ENCODE results near the gene CALHM1.
"Not testable (repeated sequence)": the region's sequence is repeated elsewhere in the genome, so short reads cannot be mapped to it uniquely, and the experiment has no call there.

The CALHM1 gene

GRCh38 chr10:103458720-103459119 is at the start of gene CALHM1:
Gene CALHM1 (minus strand): TSS chr10:103458900. CDS start chr10:103458751, 149 bp downstream.
- DNase-seq (ENCODE audit: low spot score): no peak

- no peak for DNase-seq (ENCODE audit: low spot score)
Measured at GRCh38 chr10:103507235-103508191, 48.8 kb upstream of the CALHM1 start.

DNA sequence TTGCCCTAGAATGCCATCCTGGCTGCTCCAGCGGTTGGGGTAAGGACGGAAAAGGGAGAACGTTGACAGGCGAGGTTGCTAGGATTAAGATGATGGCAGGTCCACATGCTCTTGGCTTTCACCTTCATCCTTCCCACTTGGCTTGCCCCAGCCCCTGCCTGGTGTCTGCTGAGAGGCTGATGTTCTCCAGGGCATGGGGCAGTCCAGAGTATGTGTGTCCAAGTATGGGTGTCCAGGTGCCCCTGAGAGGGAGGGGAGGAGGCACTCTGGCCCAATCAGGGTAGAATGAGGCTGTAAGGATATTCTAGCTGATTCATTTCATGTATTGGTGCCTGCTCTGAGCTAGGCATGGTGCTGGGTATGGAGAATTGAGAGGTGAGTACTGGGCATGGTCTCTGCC is 47.4 kb upstream of the CALHM1 start:
- DNase-seq (ENCODE audit: low spot score): no peak

DNA sequence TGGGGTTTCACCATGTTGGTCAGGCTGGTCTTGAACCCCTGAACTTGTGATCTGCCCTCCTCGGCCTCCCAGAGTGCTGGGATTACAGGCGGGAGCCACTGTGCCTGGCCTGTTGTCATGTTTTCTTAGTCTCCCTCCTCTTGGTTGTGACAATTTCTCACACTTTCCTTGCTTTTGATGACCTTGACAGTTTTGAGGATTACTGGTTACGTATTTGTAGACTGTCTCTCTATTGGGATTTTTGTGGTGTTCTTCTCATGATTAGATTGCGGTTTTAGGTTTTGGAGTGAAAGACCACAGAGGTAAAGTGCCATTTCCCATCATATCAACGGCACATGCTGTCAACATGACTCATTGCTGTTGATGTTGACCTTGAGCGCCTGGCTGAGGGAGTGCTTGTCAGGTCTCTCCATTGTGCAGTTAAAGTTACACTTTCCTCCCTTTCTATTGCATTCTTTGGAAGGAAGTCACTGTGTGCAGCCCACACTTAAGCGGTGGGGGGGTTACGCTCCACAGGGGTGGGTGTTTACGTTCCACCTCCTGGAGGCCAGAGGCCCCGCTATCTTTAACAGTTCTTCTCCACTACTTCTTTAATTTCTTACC is 45.6 kb upstream of the CALHM1 start:
- DNase-seq (ENCODE audit: low spot score): peak; percentile 78

DNA sequence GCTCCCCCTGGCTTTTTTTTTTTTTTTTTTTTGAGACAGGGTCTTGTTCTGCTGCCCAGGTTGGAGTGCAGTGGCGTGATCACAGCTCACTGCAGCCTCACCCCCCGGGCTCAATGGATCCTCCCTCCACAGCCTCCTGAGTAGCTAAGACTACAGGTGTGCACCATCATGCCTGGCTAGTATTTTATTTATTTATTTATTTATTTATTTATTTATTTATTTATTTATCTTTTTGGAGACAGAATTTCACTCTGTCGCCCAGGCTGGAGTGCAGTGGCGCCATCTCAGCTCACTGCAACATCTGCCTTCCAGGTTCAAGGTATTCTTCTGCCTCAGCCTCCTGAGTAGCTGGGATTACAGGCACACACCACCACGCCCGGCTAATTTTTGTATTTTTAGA is 45.1 kb upstream of the CALHM1 start:
- not testable (repeated sequence) for DNase-seq (ENCODE audit: low spot score)

DNA sequence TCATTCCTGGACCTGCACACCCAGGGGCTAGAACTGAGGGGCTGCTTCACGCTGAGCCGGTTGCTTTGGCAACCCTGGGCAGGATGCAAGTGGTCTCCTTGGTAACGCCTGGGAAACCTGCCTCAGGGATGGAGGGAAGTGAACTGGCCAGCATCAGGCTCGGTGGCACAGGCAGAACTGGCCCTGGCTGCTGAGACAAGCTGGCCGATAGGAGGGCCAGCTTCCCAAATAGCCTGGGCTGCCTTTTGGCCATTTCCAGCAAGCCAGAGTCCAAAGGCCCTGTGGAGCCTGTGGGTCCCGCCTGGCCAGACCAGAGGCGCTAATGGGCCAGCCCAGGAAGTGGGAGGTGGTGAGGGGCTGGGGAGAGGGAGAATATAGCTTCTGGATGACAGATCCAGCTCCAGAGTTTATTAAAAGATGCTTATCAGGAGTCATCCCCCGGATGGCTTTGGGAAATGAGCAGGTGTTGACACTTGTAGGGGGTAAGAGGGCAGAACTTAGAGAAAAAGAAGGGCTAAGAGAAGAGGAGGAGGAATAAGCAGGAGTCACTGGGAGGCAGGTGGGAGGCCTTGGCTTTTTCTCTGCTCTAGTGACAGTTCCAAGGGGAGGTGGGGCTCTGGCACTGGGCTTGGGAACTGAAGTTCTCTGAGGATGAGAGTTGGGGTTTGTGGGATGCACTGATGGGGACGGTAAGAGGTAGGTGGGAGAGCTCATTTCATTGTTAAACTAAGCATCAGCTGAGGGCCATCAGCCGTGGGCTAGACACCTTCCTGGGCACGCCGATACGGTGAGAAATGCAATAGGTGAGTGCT is 44.4 kb upstream of the CALHM1 start:
- no peak for DNase-seq (ENCODE audit: low spot score)

- no peak for DNase-seq (ENCODE audit: low spot score)
Measured at GRCh38 chr10:103501186-103501585, 42.5 kb upstream of the CALHM1 start.

DNA sequence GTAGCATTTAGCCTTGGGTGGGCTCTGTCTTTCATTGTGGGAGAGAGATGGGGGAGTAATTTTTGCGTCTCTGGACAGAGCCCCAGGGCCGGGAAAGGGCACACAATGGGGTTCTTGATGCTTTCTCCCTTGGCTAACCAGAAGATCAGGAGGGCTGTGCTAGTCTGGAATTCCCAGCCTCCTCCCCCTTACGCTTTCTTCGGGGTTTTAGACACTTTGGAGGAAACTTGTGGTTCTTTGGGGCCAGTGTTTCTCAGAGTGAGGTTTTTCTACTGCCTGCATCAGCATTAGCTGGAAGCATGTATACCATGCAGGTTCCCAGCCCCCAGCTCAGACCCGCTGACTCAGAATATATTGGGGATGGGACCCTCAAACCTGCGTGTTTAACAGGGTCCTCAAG is 41.8 kb upstream of the CALHM1 start:
- DNase-seq (ENCODE audit: low spot score): no peak

DNA sequence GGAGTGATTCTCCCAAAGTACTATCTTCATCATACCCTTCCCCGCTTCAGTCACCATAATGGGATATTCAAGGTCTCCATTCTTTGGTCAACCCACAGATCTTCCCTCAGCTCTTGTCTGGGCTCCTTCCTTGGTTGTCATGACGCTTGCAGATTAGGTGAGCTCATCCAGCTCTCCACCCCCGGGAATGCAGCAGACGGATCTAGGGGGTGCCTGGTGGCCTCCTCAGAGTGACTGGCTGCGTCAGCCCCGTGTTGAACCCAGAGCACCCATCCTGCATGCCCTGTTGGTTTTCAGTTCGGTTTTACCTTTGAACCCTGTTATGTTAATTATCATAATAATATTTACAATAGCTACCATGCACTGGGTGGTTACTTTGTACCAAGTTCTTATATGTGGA is 41.2 kb upstream of the CALHM1 start:
- DNase-seq (ENCODE audit: low spot score): no peak

DNA sequence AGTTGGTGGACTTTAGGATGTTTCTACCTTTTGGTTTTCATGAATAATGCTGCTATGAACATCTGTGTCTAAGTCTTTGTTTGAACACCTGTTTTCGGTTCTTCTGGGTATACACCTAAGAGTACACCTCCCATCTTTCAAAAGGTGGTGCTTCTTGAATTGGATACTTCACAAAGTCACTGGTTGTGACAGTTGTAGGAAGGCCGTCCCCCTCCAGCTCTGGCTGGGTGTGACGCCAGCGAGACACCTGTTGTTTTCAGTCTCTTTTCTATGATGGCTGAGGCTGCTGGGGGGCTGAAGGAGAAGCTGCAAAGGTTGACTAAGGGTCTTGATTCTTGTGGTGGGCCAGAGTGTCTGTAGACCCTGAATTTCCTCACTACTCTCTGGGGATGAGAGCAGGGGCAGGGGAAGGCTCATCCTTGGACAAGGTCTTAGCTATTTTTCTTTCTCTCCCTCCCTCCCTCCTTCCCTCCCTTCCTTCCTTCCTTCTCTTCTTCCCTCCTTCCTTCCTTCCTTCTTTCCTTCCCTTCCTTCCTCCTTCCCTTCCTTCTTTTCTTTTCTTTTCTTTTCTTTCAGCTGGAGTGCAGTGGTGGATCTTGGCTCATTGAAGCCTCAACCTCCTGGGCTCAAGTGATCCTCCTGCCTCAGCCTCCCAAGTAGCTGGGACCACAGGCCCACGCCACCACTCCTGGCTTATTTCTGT is 40.4 kb upstream of the CALHM1 start:
- DNase-seq (ENCODE audit: low spot score): no peak

DNA sequence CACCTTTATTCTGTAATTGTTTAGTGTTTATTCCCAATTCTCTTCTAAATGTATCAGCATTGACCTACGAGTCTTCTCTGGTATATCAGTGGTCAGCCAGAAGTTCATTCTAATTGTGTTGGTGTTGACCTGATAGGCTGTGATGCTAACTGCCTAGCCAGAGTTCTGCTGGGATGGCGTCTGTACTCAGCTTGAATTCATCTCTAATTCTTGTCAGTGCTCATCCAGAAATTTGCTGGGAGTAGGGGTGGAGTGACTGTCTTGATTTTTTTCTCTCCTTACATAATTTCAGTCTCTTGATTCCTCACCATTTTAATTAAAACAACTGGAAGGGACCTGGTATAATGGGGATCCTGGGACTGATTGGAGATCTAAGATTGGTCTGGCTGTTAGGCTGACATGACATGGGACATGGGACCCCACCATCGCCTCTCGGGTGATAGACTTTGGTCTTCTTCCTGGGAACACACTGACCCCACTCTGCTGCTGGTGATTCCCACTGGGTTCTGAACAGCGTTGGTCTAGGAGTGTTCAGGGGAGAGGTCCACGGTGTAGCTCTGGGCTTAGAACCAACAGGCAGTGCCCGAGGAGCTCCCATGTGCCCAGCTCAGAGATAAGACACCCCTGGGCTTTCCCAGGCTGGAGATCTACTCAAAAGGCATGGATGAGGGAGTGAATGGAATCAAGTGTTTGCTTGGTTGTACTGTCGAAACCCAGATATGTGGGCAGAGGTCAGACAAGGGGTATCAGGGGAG is 38.6 kb upstream of the CALHM1 start:
- no peak for DNase-seq (ENCODE audit: low spot score)

DNA sequence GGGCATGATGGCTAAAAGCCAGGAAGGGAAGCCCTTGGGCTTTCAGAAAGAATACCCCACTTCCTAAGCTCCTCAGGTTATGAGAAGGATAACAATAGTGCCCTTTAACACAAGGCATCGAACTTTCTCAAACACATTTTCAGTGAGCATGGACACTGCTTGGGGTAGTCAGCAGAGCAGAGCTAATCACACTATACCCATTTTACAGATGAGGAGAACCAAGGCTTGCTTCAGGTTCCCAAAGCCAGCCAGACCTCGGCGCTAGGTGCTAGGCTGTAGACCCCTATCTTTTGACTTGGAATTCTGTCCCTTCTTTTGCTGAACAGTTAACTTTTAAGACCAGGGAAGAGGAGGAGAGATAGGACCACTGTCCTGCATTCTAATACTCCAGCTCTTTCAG is 36.6 kb upstream of the CALHM1 start:
- DNase-seq (ENCODE audit: low spot score): no peak

- no peak for DNase-seq (ENCODE audit: low spot score)
Measured at GRCh38 chr10:103493916-103494877, 35.5 kb upstream of the CALHM1 start.

DNA sequence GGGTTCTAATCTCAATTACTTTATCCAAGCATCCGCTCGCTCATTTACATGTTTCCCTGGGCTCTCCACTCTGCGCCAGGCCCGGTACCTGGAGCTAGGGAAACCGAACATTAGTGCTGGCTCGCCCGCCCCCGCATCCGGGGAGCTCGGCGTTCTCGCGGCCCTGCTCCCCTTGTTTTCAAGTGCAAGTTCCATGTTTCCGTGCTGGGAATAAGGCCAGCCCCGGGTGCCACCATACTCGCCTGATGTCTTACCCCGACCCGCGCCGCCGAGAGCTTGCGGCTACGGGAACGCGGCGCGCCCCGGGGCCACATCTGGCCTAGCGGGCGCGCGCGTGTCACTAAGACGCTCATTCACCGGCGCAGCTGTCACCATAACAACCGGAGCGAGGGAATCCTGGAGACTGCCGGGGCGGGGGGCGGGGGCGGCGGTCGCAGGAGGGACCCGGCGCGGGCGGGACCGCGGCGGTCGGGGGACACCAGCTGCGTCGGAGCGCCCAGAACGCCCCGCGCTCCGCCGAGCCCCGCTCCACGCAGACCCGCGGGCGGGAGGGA is 34.7 kb upstream of the CALHM1 start, which contains the start of gene NEURL1:
TSS of gene NEURL1 (plus strand) at position 344 of the 554 bp plus-strand sequence. CDS start 683 bp downstream, outside the sequence.
- no peak for DNase-seq (ENCODE audit: low spot score)

DNA sequence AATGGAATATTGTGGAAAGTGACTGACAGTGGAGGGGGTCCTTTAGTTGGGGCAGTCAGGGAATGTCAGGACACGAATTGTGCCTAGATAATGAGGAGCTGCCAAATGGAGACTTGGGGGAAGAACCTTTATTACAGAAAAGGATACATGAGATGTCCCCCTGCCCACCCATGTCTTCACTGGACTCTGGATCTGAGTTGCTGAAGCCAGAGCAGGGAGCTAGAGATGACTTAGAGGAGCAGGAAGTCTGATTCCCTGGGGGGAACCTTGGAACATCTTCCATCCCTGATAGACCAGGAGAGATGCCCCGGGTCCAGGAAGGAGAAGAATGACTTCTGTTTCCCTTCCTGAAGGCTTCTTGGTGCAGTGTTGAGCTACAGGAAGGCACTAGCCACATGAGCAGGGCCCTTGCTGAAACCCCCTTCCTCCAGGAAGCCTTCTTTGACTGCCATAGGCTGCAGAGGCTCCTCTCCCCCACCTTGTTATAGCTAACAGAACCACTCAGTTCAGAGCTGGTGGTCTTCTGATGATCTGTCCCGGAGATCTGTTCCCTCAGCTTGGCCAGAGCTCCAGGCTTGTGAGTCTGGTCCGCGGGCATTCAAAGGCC is 34.1 kb upstream of the CALHM1 start:
- DNase-seq (ENCODE audit: low spot score): no peak

- peak; percentile 58 for DNase-seq (ENCODE audit: low spot score)
Measured at GRCh38 chr10:103491729-103492364, 33.1 kb upstream of the CALHM1 start.

- DNase-seq (ENCODE audit: low spot score): no peak
Measured at GRCh38 chr10:103490986-103491314, 32.2 kb upstream of the CALHM1 start.

DNA sequence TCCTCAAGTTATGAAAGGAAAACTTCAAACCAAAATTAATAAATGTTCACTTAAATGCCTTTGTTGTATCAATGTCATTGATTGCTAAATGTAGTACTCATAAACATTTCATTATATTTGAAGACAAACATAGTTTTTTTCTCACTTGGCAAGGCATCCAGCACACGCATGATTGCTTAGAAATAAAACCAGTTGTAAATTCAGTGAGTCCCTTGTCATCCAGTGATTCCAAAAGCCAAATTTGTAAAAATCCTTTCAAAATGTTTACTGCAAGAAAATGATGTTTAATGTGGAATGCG is 28.7 kb upstream of the CALHM1 start:
- no peak for DNase-seq (ENCODE audit: low spot score)
